ENCODE results near the gene GOLGA6A.

- TF ChIP-seq POLR2A (IDR thresholded peaks at IDR 0.05; ENCODE audit: low read length) (no peak), GATA1 (IDR thresholded peaks at IDR 0.05; ENCODE audit: low read depth, low read length) (no peak)
Measured at GRCh38 chr15:74128785-74129585, 46.6 kb upstream of the GOLGA6A start.

Measured in erythroblast (primary cell).